Measurements from ENCODE around the gene AP3M1. TPM values are rescaled to one million over a fixed set of nuclear protein-coding genes. Genes with fewer than 3 reads are reported as not detected.

AP3M1 gene
- total RNA-seq (ENCODE audit: low replicate concordance), result 41.9 and 48.0 TPM in 2 replicates
- long read RNA-seq, full-length matches to known transcripts, result 84 of 103 reads
- long read RNA-seq, partial matches to known transcripts, result 5 of 103 reads
- long read RNA-seq, other reads (novel, unspliced or antisense), result 14 of 103 reads

GRCh38 chr10:74150204-74150989, at the start of gene AP3M1:
Gene AP3M1 (minus strand): TSS chr10:74150828. CDS start chr10:74138379, 12,449 bp downstream.
- peak; percentile 81 for DNase-seq (ENCODE audit: extremely low spot score, unreplicated experiment)
- TF ChIP-seq, protein P1, sequence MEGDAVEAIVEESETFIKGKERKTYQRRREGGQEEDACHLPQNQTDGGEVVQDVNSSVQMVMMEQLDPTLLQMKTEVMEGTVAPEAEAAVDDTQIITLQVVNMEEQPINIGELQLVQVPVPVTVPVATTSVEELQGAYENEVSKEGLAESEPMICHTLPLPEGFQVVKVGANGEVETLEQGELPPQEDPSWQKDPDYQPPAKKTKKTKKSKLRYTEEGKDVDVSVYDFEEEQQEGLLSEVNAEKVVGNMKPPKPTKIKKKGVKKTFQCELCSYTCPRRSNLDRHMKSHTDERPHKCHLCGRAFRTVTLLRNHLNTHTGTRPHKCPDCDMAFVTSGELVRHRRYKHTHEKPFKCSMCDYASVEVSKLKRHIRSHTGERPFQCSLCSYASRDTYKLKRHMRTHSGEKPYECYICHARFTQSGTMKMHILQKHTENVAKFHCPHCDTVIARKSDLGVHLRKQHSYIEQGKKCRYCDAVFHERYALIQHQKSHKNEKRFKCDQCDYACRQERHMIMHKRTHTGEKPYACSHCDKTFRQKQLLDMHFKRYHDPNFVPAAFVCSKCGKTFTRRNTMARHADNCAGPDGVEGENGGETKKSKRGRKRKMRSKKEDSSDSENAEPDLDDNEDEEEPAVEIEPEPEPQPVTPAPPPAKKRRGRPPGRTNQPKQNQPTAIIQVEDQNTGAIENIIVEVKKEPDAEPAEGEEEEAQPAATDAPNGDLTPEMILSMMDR (conservative IDR thresholded peaks at IDR 0.05), result no peak
- Mint-ChIP-seq H3K4me1 (ENCODE audit: unreplicated experiment) (peaks cover 29% of the 10 kb centered on the region), H3K36me3 (peaks cover 9% of the 10 kb centered on the region), H3K27ac (no peak within 1 kb of the TSS), H3K4me3 (no peak within 1 kb of the TSS), H3K9me3 (no peaks in the 10 kb centered on the region), H3K27me3 (no peaks in the 10 kb centered on the region)

- Mint-ChIP-seq H3K36me3 (no peaks in the 10 kb centered on the region), H3K4me3 (no peak overlapping the region), H3K27me3 (no peaks in the 10 kb centered on the region), H3K9me3 (no peaks in the 10 kb centered on the region), H3K27ac (no peak overlapping the region), H3K4me1 (ENCODE audit: unreplicated experiment) (no peaks in the 10 kb centered on the region)
- DNase-seq (ENCODE audit: extremely low spot score, unreplicated experiment), result no peak
- TF ChIP-seq, protein P1 (conservative IDR thresholded peaks at IDR 0.05), result no peak
These were observed 48.7 kb upstream of the AP3M1 start for GRCh38 chr10:74199315-74199714.

DNA sequence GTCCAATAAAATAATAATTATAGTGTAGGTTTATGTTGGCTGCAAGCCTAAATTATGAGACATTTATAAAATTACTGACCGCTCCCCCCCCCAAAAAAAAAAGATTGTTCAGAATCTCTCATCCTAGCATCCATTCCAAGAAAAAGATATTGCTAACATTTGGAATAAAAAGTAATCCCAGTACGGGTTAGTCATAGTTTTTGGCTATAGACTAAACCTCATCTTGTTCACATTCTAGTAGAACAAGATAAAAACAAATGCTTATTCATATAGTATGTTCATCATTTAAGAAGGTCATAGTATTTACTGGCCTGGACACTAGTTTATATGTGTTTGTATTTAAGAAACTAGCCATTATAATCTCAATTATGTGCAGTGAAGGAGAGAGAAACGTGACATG, 44.4 kb upstream of the AP3M1 start:
- no peak overlapping the region for H3K4me3 Mint-ChIP-seq
- H3K4me1 Mint-ChIP-seq (ENCODE audit: unreplicated experiment), result peaks cover 12% of the 10 kb centered on the region
- H3K36me3 Mint-ChIP-seq, result no peaks in the 10 kb centered on the region
- no peaks in the 10 kb centered on the region for H3K9me3 Mint-ChIP-seq
- H3K27ac Mint-ChIP-seq, result no peak overlapping the region
- H3K27me3 Mint-ChIP-seq, result no peaks in the 10 kb centered on the region
- no peak for DNase-seq (ENCODE audit: extremely low spot score, unreplicated experiment)
- TF ChIP-seq, protein P1 (conservative IDR thresholded peaks at IDR 0.05), result no peak

- Mint-ChIP-seq H3K4me3 (no peak overlapping the region), H3K9me3 (no peaks in the 10 kb centered on the region), H3K36me3 (no peaks in the 10 kb centered on the region), H3K4me1 (ENCODE audit: unreplicated experiment) (peaks cover 17% of the 10 kb centered on the region), H3K27ac (no peak overlapping the region), H3K27me3 (no peaks in the 10 kb centered on the region)
- no peak for DNase-seq (ENCODE audit: extremely low spot score, unreplicated experiment)
- TF ChIP-seq, protein P1 (conservative IDR thresholded peaks at IDR 0.05), result no peak
These were observed 43.9 kb upstream of the AP3M1 start for GRCh38 chr10:74194545-74194944.

DNA sequence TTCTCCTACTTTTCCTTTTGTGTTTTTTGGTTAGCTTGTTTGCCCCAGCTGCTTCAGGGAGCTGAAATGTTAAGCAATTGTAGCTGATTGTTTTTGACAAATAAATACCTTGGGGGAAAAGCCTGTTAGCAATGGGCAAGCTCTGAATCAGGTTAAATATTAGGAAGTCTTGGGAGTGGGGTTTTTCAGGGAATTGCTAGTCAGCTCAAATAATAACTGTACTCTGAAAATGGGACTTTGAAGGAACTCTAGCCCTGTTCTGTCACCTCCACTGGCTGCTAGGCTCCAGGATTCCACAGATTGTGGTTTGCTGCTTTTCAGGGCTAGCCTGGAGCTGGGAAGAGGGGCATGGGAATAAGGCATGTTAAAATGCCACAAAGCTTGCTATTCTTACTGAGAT, 39.9 kb upstream of the AP3M1 start:
- no peak for DNase-seq (ENCODE audit: extremely low spot score, unreplicated experiment)
- Mint-ChIP-seq H3K4me3 (peak overlapping the region; percentile 78), H3K36me3 (peaks cover 3% of the 10 kb centered on the region), H3K9me3 (no peaks in the 10 kb centered on the region), H3K4me1 (ENCODE audit: unreplicated experiment) (peaks cover 20% of the 10 kb centered on the region), H3K27me3 (no peaks in the 10 kb centered on the region), H3K27ac (peak overlapping the region; percentile 98)
- TF ChIP-seq, protein P1 (conservative IDR thresholded peaks at IDR 0.05), result no peak
